ENCODE data around the gene ZSCAN4. TPM values are rescaled to one million over a fixed set of nuclear protein-coding genes. Genes with fewer than 3 reads are reported as not detected.

Gene ZSCAN4
- total RNA-seq, 4 donors from 2014 or later: not detected

GRCh38 chr19:57633832-57634131, 35.0 kb upstream of the ZSCAN4 start:
- H3K27ac ChIP-seq: peak overlapping the region in 3 of 4 donors; percentile 87 to 91 (median 89)
- no peak for TF ChIP-seq CTCF (IDR thresholded peaks at IDR 0.05)
- no peak for TF ChIP-seq POLR2A (IDR thresholded peaks at IDR 0.05)
- TF ChIP-seq POLR2AphosphoS5 (IDR thresholded peaks at IDR 0.05): no peak
- no peak for TF ChIP-seq EP300 (IDR thresholded peaks at IDR 0.05)
- peaks cover 0 to 16% (median 5%) of the 10 kb centered on the region in 3 donors for H3K4me1 ChIP-seq
- peak overlapping the region; percentile 66 to 88 for H3K4me3 ChIP-seq
- no peaks in the 10 kb centered on the region for H3K27me3 ChIP-seq
- WGBS, 2 donors (ENCODE audit: low coverage in 1 of 2): 19% methylated on average over 3 of the region's 6 CpGs; no CpG with 5 or more reads in 1 of the 2 donors
- peaks cover 0 to 57% of the 10 kb centered on the region in 2 donors for H3K36me3 ChIP-seq
- ATAC-seq: no peak
- H3K9me3 ChIP-seq: peaks cover 0 to 49% (median 2%) of the 10 kb centered on the region in 3 donors

- WGBS, 2 donors (ENCODE audit: low coverage in 1 of 2): 93 to 94% methylated on average over 2 to 4 of the region's 4 CpGs
- Histone ChIP-seq H3K36me3 (peaks cover 8 to 81% of the 10 kb centered on the region in 2 donors), H3K27ac (no peak overlapping the region), H3K4me3 (no peak overlapping the region), H3K9me3 (peaks cover 0 to 76% (median 5%) of the 10 kb centered on the region in 3 donors), H3K27me3 (no peaks in the 10 kb centered on the region), H3K4me1 (peaks cover 0 to 16% (median 5%) of the 10 kb centered on the region in 3 donors)
- TF ChIP-seq POLR2A (IDR thresholded peaks at IDR 0.05) (no peak), POLR2AphosphoS5 (IDR thresholded peaks at IDR 0.05) (no peak), CTCF (IDR thresholded peaks at IDR 0.05) (no peak), EP300 (IDR thresholded peaks at IDR 0.05) (no peak)
- no peak for ATAC-seq
Observed at GRCh38 chr19:57637379-57637778, 31.4 kb upstream of the ZSCAN4 start.

GRCh38 chr19:57641715-57642234, 27.0 kb upstream of the ZSCAN4 start:
- TF ChIP-seq POLR2AphosphoS5 (IDR thresholded peaks at IDR 0.05): no peak
- no peak for TF ChIP-seq CTCF (IDR thresholded peaks at IDR 0.05)
- TF ChIP-seq POLR2A (IDR thresholded peaks at IDR 0.05): no peak
- TF ChIP-seq EP300 (IDR thresholded peaks at IDR 0.05): no peak
- Histone ChIP-seq H3K27ac (no peak overlapping the region), H3K4me3 (no peak overlapping the region), H3K27me3 (no peaks in the 10 kb centered on the region), H3K9me3 (peaks cover 0 to 75% (median 5%) of the 10 kb centered on the region in 3 donors), H3K36me3 (peaks cover 8 to 72% of the 10 kb centered on the region in 2 donors), H3K4me1 (no peaks in the 10 kb centered on the region)
- no peak for ATAC-seq
- WGBS, 2 donors (ENCODE audit: low coverage in 1 of 2): 87 to 100% methylated on average over 2 to 3 of the region's 4 CpGs

GRCh38 chr19:57642396-57643046, 26.2 kb upstream of the ZSCAN4 start:
- no peaks in the 10 kb centered on the region for H3K4me1 ChIP-seq

More at GRCh38 chr19:57642396-57643046, 26.2 kb upstream of the ZSCAN4 start:
- no peak overlapping the region for H3K27ac ChIP-seq
- H3K36me3 ChIP-seq: peaks cover 8 to 64% of the 10 kb centered on the region in 2 donors
- ATAC-seq: no peak
- H3K4me3 ChIP-seq: no peak overlapping the region
- H3K27me3 ChIP-seq: no peaks in the 10 kb centered on the region
- no peak for TF ChIP-seq CTCF (IDR thresholded peaks at IDR 0.05)
- TF ChIP-seq POLR2AphosphoS5 (IDR thresholded peaks at IDR 0.05): no peak
- no peak for TF ChIP-seq EP300 (IDR thresholded peaks at IDR 0.05)
- TF ChIP-seq POLR2A (IDR thresholded peaks at IDR 0.05): no peak
- WGBS, 2 donors (ENCODE audit: low coverage in 1 of 2): 67 to 96% methylated on average over 2 to 3 of the region's 4 CpGs
- H3K9me3 ChIP-seq: peaks cover 0 to 68% (median 3%) of the 10 kb centered on the region in 3 donors
